Parathyroid adenoma (tissue), 2 donors: ENCODE measurements around the gene GDPGP1.
A peak's percentile ranks its signal among the peaks of the same experiment; 100 is the strongest.

Experiments
- H2AFZ ChIP-seq: fragments of 300-600 bp; sonication (generic); one replicate; pipeline ENCODE4 v1.7.0; 2017; ENCODE audit warnings: antibody characterized with exemption, mild to moderate bottlenecking
- H3K27ac ChIP-seq: fragments of 300-600 bp; sonication (generic); one replicate; pipeline ENCODE4 v1.7.0; 2017
- H3K27me3 ChIP-seq: fragments of 300-600 bp; sonication (generic); one replicate; pipeline ENCODE4 v1.7.0; 2017; ENCODE audit warnings: low read length; ENCODE audit not compliant: control insufficient read depth, insufficient read depth
- H3K36me3 ChIP-seq: fragments of 300-600 bp; sonication (generic); one replicate; pipeline ENCODE4 v1.7.0; 2017; ENCODE audit warnings: low read length; ENCODE audit not compliant: control insufficient read depth, insufficient read depth
- H3K4me1 ChIP-seq: fragments of 300-600 bp; sonication (generic); one replicate; pipeline ENCODE4 v1.7.0; 2017; ENCODE audit warnings: control low read depth
- H3K4me2 ChIP-seq: fragments of 300-600 bp; sonication (generic); one replicate; pipeline ENCODE4 v1.7.0; 2017; ENCODE audit warnings: low read length
- H3K4me3 ChIP-seq: fragments of 300-600 bp; sonication (generic); one replicate; pipeline ENCODE4 v1.7.0; 2017; ENCODE audit warnings: low read depth, low read length
- H3K79me2 ChIP-seq: fragments of 300-600 bp; sonication (generic); one replicate; pipeline ENCODE4 v1.7.0; 2017; ENCODE audit warnings: control low read depth
- H3K9ac ChIP-seq: fragments of 300-600 bp; sonication (generic); one replicate; pipeline ENCODE4 v1.7.0; 2017; ENCODE audit warnings: mild to moderate bottlenecking
- H3K9me3 ChIP-seq: fragments of 300-600 bp; sonication (generic); one replicate; pipeline ENCODE4 v1.7.0; 2017; ENCODE audit warnings: low read length; ENCODE audit not compliant: control insufficient read depth
- CTCF ChIP-seq: fragments of 300-600 bp; sonication (generic); IDR thresholded peaks from one replicate; pipeline ENCODE4 v1.7.0; 2017; ENCODE audit warnings: antibody characterized with exemption, mild to moderate bottlenecking
- donor health status: primary hyperparathyroidism.

GDPGP1 gene

GRCh38 chr15:90209591-90209990, 24.4 kb upstream of the GDPGP1 start:
- Histone ChIP-seq H3K4me1 (peaks cover 34% of the 10 kb centered on the region), H3K27ac (no peak overlapping the region), H3K79me2 (peaks cover 17% of the 10 kb centered on the region), H3K36me3 (no peaks in the 10 kb centered on the region), H3K4me3 (no peak overlapping the region), H3K27me3 (no peaks in the 10 kb centered on the region), H3K9me3 (no peaks in the 10 kb centered on the region), H2AFZ (no peak overlapping the region), H3K9ac (no peak overlapping the region), H3K4me2 (no peak overlapping the region)
- no peak for TF ChIP-seq CTCF

- peak overlapping the region; percentile 22 for H3K4me2 ChIP-seq
- no peak overlapping the region for H3K27ac ChIP-seq
- no peaks in the 10 kb centered on the region for H3K27me3 ChIP-seq
- H3K9me3 ChIP-seq, result no peaks in the 10 kb centered on the region
- no peak for TF ChIP-seq CTCF
- H3K4me3 ChIP-seq, result no peak overlapping the region
- H3K36me3 ChIP-seq, result no peaks in the 10 kb centered on the region
- H3K79me2 ChIP-seq, result peaks cover 8% of the 10 kb centered on the region
- no peak overlapping the region for H2AFZ ChIP-seq
- H3K4me1 ChIP-seq, result peaks cover 31% of the 10 kb centered on the region
- no peak overlapping the region for H3K9ac ChIP-seq
Measured at GRCh38 chr15:90210593-90210992, 23.4 kb upstream of the GDPGP1 start.

GRCh38 chr15:90211009-90211408, 23.0 kb upstream of the GDPGP1 start:
- H3K9ac ChIP-seq, result no peak overlapping the region
- no peak overlapping the region for H2AFZ ChIP-seq
- H3K4me3 ChIP-seq, result peak overlapping the region; percentile 19
- H3K9me3 ChIP-seq, result no peaks in the 10 kb centered on the region
- no peak overlapping the region for H3K27ac ChIP-seq
- H3K27me3 ChIP-seq, result no peaks in the 10 kb centered on the region
- H3K4me2 ChIP-seq, result peak overlapping the region; percentile 28
- H3K36me3 ChIP-seq, result no peaks in the 10 kb centered on the region
- TF ChIP-seq CTCF, result no peak
- H3K4me1 ChIP-seq, result peaks cover 29% of the 10 kb centered on the region
- peaks cover 8% of the 10 kb centered on the region for H3K79me2 ChIP-seq

GRCh38 chr15:90211440-90212143, 22.4 kb upstream of the GDPGP1 start:
- Histone ChIP-seq H3K4me3 (peak overlapping the region; percentile 19), H3K27me3 (no peaks in the 10 kb centered on the region), H3K4me2 (peak overlapping the region; percentile 28), H3K4me1 (peaks cover 24% of the 10 kb centered on the region), H3K9ac (no peak overlapping the region), H3K9me3 (no peaks in the 10 kb centered on the region), H3K36me3 (no peaks in the 10 kb centered on the region), H2AFZ (no peak overlapping the region), H3K79me2 (peaks cover 11% of the 10 kb centered on the region), H3K27ac (no peak overlapping the region)
- TF ChIP-seq CTCF, result no peak
